ENCODE data around the gene GSTO1.
A peak's percentile ranks its signal among the peaks of the same experiment; 100 is the strongest.

Gene GSTO1

GRCh38 chr10:104274762-104275721 is 20.4 kb downstream of the GSTO1 start:
- DNase-seq (ENCODE audit: low read depth) = no peak

DNA sequence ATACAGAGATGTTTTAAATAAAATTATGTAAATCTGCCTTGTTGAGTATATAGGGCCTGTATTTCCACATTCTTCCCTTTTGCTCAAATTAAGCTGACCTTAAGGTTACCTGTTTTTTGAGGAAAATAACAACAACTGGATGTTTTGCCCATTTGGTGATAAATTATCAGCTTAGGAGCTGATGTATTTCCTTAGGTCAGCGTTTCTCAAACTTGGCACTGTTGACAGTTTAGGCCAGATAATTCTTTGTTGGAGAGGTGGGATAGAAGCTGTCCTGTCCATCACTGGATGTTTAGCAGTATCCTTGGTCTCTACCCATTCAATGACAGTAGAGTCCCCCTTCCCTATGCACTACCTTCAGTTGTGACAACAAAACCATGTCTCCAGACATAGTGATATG is 21.5 kb downstream of the GSTO1 start:
- no peak for DNase-seq (ENCODE audit: low read depth)

DNA sequence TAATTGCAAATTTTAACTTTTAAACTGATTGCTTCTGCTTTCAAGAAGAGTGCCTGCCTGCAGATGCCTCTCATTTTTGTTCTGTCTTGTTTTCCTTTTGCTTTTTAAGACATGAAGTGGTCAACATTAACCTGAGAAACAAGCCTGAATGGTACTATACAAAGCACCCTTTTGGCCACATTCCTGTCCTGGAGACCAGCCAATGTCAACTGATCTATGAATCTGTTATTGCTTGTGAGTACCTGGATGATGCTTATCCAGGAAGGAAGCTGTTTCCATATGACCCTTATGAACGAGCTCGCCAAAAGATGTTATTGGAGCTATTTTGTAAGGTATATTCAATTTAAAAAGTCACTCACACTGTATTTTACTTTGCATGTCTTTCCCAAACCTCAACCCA is 23.1 kb downstream of the GSTO1 start:
- no peak for DNase-seq (ENCODE audit: low read depth)

- DNase-seq (ENCODE audit: low read depth) = no peak
Measured at GRCh38 chr10:104279550-104280259, 25.0 kb downstream of the GSTO1 start.

GRCh38 chr10:104281694-104282093 is 27.0 kb downstream of the GSTO1 start:
- no peak for DNase-seq (ENCODE audit: low read depth)

- DNase-seq (ENCODE audit: low read depth) = no peak
Measured at GRCh38 chr10:104284846-104285245, 30.2 kb downstream of the GSTO1 start.

GRCh38 chr10:104286939-104287338 is 32.2 kb downstream of the GSTO1 start:
- DNase-seq (ENCODE audit: low read depth) = no peak

DNA sequence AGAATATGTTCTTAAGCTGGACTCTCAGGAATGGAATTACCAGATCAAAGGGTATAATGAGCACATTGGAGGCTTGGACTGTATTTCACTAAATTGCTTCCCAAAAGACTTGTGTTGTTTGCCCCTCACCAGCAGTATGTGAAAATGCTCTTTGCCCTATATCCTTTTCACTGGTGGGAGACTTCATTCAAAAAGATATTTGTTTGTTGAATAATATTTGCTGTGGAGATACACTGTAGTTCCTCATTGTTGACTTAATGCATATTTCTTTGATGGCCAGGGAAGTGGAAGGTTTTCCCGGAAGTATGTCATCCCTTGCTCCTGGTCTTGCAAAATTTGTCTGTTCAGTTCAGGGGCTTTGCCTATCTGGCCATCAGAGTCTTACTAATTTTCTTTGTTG is 33.7 kb downstream of the GSTO1 start:
- no peak for DNase-seq (ENCODE audit: low read depth)

GRCh38 chr10:104291439-104291951 is 36.8 kb downstream of the GSTO1 start:
- DNase-seq (ENCODE audit: low read depth) = peak; percentile 80

DNA sequence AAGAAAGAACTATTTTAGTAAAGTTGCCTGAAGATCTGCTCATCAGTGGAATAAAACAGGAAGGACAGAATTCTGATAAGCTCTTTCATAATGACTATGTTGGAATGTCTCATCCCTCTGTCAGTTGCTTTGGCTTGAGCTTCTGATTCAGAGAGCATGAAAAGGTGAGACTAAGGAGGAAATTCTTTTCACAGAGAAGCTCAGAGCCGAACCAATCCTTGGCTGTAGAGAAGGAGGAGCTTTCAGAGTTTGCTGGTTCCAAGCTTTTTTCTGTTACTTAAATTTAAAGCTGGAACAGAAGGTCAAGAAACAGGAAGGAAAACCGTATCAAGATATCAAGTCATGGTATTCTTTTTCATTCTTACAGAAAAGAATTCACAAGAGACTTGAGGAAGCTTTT is 38.3 kb downstream of the GSTO1 start:
- DNase-seq (ENCODE audit: low read depth) = no peak

GRCh38 chr10:104293781-104294321 is 39.2 kb downstream of the GSTO1 start:
- no peak for DNase-seq (ENCODE audit: low read depth)

DNA sequence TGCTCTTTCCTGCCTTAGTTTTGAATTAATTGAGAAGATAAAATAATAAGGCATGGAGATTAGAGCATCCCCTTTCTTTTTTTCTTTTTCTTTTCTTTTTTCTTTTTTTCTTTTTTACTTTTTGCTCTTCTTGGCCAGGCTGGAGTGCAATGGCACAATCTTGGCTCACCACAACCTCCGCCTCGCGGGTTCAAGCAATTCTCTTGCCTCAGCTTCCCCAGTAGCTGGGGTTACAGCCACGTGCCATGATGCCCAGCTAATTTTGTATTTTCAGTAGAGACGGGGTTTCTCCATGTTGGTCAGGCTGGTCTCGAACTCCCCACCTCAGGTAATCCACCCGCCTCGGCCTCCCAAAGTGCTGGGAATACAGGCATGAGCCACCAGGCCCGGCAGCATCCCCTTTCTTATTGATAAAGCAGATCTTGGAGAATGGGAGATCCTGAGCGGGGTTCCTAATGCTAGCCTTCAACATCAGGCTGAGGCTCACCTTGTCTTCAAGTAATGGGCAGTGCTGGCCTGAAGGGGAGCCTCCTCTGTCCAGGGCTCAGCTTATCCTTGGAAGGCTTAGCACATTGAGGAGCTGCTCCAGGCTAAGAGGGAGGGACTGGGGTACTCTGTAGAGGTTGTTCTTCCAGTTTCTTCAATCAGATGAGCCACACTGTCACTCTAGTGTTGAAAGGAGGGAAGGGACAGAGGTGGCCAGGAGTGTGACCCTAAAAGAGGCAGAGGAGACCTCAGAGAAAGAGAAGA is 42.2 kb downstream of the GSTO1 start:
- DNase-seq (ENCODE audit: low read depth) = no peak

- DNase-seq (ENCODE audit: low read depth) = no peak
Measured at GRCh38 chr10:104297697-104298660, 43.3 kb downstream of the GSTO1 start.

GRCh38 chr10:104299031-104299904 is 44.6 kb downstream of the GSTO1 start:
- DNase-seq (ENCODE audit: low read depth) = no peak

GRCh38 chr10:104300002-104300735 is 45.5 kb downstream of the GSTO1 start:
- DNase-seq (ENCODE audit: low read depth) = peak; percentile 97

DNA sequence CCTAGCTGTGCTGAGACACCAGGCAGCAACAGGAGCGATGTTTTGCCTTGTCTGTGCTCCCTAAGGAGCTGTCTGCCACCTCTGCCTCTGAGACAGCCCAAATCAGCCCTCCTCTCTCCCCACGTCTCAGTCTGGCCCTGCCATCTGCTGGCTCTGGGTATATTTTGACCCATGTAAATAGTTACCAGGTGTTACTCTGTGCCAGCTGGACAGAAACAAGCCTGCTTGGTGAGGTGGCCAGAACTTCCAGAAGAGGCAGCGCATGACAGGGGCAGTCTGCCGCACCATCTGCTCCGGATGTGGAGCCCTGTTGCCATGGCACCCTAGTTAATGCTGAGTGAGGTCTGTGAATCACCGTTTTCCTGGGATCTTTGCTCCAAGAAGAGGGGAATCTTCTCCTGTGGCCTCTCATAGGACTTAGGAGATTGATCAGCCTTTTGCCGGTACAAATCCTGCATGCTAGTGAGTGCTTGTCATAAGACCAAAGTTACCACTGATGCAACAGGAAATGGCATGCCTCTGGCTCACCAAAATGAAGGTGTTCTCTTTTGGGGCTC is 46.1 kb downstream of the GSTO1 start:
- peak; percentile 98 for DNase-seq (ENCODE audit: low read depth)

GRCh38 chr10:104301907-104302690 is 47.4 kb downstream of the GSTO1 start:
- no peak for DNase-seq (ENCODE audit: low read depth)

All from stromal cell of bone marrow (primary cell).